K562 (cell line): ENCODE measurements around the gene HDAC6. TPM values are rescaled to one million over a fixed set of nuclear protein-coding genes. Genes with fewer than 3 reads are reported as not detected.

Experiments used
- CHCHD3 ChIP-seq: fragments of 250-450 bp; sonication (Bioruptor Pico); IDR thresholded peaks from 2 replicates; pipeline ENCODE4 v2.1.2; 2022; ENCODE audit warnings: mild to moderate bottlenecking
- CXXC5 ChIP-seq: fragments of 250-450 bp; sonication (Bioruptor Pico); IDR thresholded peaks from 2 replicates; pipeline ENCODE4 v1.8.0; 2022; ENCODE audit warnings: inconsistent platforms, mild to moderate bottlenecking, moderate library complexity
- ELF4 ChIP-seq: fragments of 450-650 bp; formaldehyde crosslinking; IDR thresholded peaks from 2 replicates; pipeline ENCODE4 v1.4.0; 2022; ENCODE audit warnings: missing genetic modification characterization
- EP300 ChIP-seq: IDR thresholded peaks from 2 replicates; pipeline ENCODE4 v1.6.1; 2012; ENCODE audit warnings: low read length, improper control_type of control experiment
- FOXP1 ChIP-seq: sonication (generic); formaldehyde crosslinking; IDR thresholded peaks from 2 replicates; pipeline ENCODE4 v1.8.0; 2022; ENCODE audit warnings: mild to moderate bottlenecking, missing genetic modification reagents
- GTF2E2 ChIP-seq: fragments of 200-800 bp; sonication (Bioruptor generic); IDR thresholded peaks from 2 replicates; pipeline ENCODE4 v1.6.1; 2016; ENCODE audit warnings: missing genetic modification characterization, missing compliant biosample characterization
- HDAC1 ChIP-seq, 2 experiments: fragments of 450-650 bp; IDR thresholded peaks; 2 replicates each; pipeline ENCODE4 v1.6.1; 2016 to 2017; ENCODE audit warnings: inconsistent platforms in 1 of 2, mild to moderate bottlenecking in 1 of 2, moderate library complexity in 1 of 2
- KDM4B ChIP-seq, 2 experiments: fragments of 450-650 bp in 1 of 2; sonication (generic) in 1 of 2; IDR thresholded peaks; 2 replicates each; pipeline ENCODE4 v1.6.1; 2016 to 2017; ENCODE audit warnings: borderline replicate concordance in 2 of 2, antibody characterized with exemption in 1 of 2, low read depth in 1 of 2, mild to moderate bottlenecking in 1 of 2
- KLF16 ChIP-seq: IDR thresholded peaks from 2 replicates; pipeline ENCODE4 v1.6.1; 2016; ENCODE audit warnings: antibody characterized with exemption
- NFE2 ChIP-seq: IDR thresholded peaks from 2 replicates; pipeline ENCODE4 v1.6.1; 2014; ENCODE audit warnings: antibody characterized with exemption, low read depth
- NFE2L1 ChIP-seq: fragments of 450-650 bp; IDR thresholded peaks from 2 replicates; pipeline ENCODE4 v1.6.1; 2016; ENCODE audit warnings: missing genetic modification characterization, low read depth, mild to moderate bottlenecking, missing compliant biosample characterization, moderate library complexity, borderline replicate concordance
- NFIC ChIP-seq: fragments of 450-650 bp; IDR thresholded peaks from 2 replicates; pipeline ENCODE4 v1.6.1; 2017; ENCODE audit warnings: mild to moderate bottlenecking, inconsistent platforms
- NUFIP1 ChIP-seq: fragments of 450-650 bp; IDR thresholded peaks from 2 replicates; pipeline ENCODE4 v1.6.1; 2018; ENCODE audit not compliant: partially characterized antibody
- OTX1 ChIP-seq: fragments of 450-650 bp; formaldehyde crosslinking; IDR thresholded peaks from 2 replicates; pipeline ENCODE4 v1.4.0; 2022; ENCODE audit warnings: mild to moderate bottlenecking
- PCBP2 ChIP-seq: fragments of 200-400 bp; formaldehyde crosslinking; IDR thresholded peaks from 2 replicates; pipeline ENCODE4 v1.6.1; 2018; ENCODE audit warnings: low read length, low read depth, mild to moderate bottlenecking, moderate library complexity; ENCODE audit not compliant: poor library complexity, severe bottlenecking
- POLR3A ChIP-seq: IDR thresholded peaks from 2 replicates; pipeline ENCODE4 v1.6.1; 2011; ENCODE audit warnings: borderline replicate concordance, mild to moderate bottlenecking, moderate library complexity; ENCODE audit not compliant: insufficient read length, insufficient read depth; ENCODE audit errors: extremely low read depth
- POLR3G ChIP-seq: IDR thresholded peaks from 2 replicates; pipeline ENCODE4 v1.6.1; 2011; ENCODE audit not compliant: insufficient read length, insufficient replicate concordance; ENCODE audit errors: extremely low read depth
- TARDBP ChIP-seq: fragments of 450-650 bp; IDR thresholded peaks from 2 replicates; pipeline ENCODE4 v1.6.1; 2016
- TBL1XR1 ChIP-seq, 2 experiments: IDR thresholded peaks; 2 replicates each; pipeline ENCODE4 v1.6.1; 2012; ENCODE audit warnings: improper control_type of control experiment in 2 of 2, low read length in 2 of 2, mild to moderate bottlenecking in 1 of 2
- XRCC4 ChIP-seq: IDR thresholded peaks from one replicate; pipeline ENCODE4 v1.6.1; 2011; ENCODE audit not compliant: insufficient read depth, insufficient read length; ENCODE audit errors: extremely low read depth
- polyA plus RNA-seq, 8 experiments: library from polyadenylated mRNA; depleted of rRNA in 4 of 8; stranded (reverse) in 5 of 8; unstranded in 3 of 8; fragments of >200 nt; fragmentation: Nextera tagmentation in 2 of 8; fragmentation: Illumina TruSeq in 1 of 8; extraction: Ambion mirVana in 2 of 8; extraction: Trizol in 1 of 8; gene quantifications; 2 replicates each; pipeline versions ENCODE4 v1.2.1 to v1.2.3, GENCODE V29; 2011 to 2014; ENCODE audit warnings: inconsistent platforms in 1 of 8, missing spikeins in 1 of 8
- total RNA-seq, 7 experiments: library from RNA; depleted of rRNA in 6 of 7; stranded (reverse); fragments of >200 nt in 6 of 7; fragmentation: Illumina TruSeq in 2 of 7; extraction: Trizol in 2 of 7; gene quantifications; 2 replicates each; pipeline versions ENCODE4 v1.2.1 to v1.2.3, GENCODE V29; 2011 to 2021; ENCODE audit warnings: low replicate concordance in 1 of 7
- TF ChIP-seq, protein P1 (sequence below): fragments of 450-650 bp; IDR thresholded peaks from 2 replicates; pipeline ENCODE4 v1.6.1; 2016; ENCODE audit warnings: borderline replicate concordance
- TF ChIP-seq, protein P2 (sequence below): fragments of 450-650 bp; formaldehyde crosslinking; IDR thresholded peaks from 2 replicates; pipeline ENCODE4 v1.4.0; 2020; ENCODE audit warnings: mild to moderate bottlenecking
- TF ChIP-seq, protein P3 (sequence below): fragments of 250-450 bp; sonication (Bioruptor Pico); IDR thresholded peaks from 2 replicates; pipeline ENCODE4 v1.9.0; 2021; ENCODE audit warnings: mild to moderate bottlenecking
- TF ChIP-seq, protein P4 (sequence below): fragments of 250-450 bp; sonication (Bioruptor Pico); IDR thresholded peaks from 2 replicates; pipeline ENCODE4 v1.6.1; 2021; ENCODE audit warnings: mild to moderate bottlenecking
- TF ChIP-seq, protein P5 (sequence below): sonication (generic); formaldehyde crosslinking; IDR thresholded peaks from 2 replicates; pipeline ENCODE4 v1.8.1; 2023; ENCODE audit warnings: mild to moderate bottlenecking, missing genetic modification reagents, moderate library complexity

Gene HDAC6
- total and polyA plus RNA-seq, 9 of the 15 experiments (the other 6 are each of a cell fraction or from before 2014, with no cell fraction given), result 29.9 to 101 (median 71.2) TPM

DNA sequence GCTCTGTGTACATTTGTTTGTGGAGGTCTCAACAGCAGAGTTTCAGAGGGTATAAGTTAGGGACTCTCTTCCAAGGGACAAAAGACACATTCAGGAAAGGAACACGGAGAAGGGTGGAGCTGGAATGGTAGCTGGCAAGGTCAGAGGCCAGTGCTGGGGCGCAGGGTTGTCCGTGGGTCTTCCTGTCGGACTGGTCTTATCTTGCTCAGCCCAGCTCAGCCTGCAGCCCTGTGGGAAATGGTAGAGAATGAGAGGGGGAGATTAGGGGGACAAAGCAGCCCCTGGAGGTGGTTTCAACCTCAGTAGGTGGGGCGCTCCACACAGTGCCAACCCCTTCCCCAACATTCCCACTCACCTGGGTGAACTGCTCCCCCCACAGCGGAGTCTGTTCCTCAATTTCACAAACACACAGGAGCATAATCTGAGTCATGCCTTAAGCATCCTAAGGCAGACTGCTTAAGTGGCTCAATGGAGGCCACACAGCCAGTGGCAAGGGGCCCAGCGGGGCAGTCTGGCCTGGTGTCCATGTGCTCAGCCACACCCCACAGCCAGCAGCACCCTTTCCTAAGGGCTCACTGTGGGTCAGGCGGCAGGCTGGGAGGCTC is 6.9 kb upstream of the HDAC6 start (continued):
- no peak for TF ChIP-seq XRCC4
- peak; percentile 18; the same call in 1 of the 2 replicates for TF ChIP-seq NFIC
- TF ChIP-seq KLF16, result 0 out of 2 replicates have a peak, but pooled peaks have one; percentile 49
- TF ChIP-seq, protein P1, sequence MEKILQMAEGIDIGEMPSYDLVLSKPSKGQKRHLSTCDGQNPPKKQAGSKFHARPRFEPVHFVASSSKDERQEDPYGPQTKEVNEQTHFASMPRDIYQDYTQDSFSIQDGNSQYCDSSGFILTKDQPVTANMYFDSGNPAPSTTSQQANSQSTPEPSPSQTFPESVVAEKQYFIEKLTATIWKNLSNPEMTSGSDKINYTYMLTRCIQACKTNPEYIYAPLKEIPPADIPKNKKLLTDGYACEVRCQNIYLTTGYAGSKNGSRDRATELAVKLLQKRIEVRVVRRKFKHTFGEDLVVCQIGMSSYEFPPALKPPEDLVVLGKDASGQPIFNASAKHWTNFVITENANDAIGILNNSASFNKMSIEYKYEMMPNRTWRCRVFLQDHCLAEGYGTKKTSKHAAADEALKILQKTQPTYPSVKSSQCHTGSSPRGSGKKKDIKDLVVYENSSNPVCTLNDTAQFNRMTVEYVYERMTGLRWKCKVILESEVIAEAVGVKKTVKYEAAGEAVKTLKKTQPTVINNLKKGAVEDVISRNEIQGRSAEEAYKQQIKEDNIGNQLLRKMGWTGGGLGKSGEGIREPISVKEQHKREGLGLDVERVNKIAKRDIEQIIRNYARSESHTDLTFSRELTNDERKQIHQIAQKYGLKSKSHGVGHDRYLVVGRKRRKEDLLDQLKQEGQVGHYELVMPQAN, result no peak
- no peak for TF ChIP-seq TBL1XR1 (IDR thresholded peaks at IDR 0.05; ENCODE audit: low read length in 2 of 2)
- TF ChIP-seq GTF2E2 (tag), result no peak
- no peak for TF ChIP-seq HDAC1 (IDR thresholded peaks at IDR 0.05)
- no peak for TF ChIP-seq PCBP2
- TF ChIP-seq, protein P2, sequence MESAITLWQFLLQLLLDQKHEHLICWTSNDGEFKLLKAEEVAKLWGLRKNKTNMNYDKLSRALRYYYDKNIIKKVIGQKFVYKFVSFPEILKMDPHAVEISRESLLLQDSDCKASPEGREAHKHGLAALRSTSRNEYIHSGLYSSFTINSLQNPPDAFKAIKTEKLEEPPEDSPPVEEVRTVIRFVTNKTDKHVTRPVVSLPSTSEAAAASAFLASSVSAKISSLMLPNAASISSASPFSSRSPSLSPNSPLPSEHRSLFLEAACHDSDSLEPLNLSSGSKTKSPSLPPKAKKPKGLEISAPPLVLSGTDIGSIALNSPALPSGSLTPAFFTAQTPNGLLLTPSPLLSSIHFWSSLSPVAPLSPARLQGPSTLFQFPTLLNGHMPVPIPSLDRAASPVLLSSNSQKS (CRISPR knock-in tag), result no peak
- TF ChIP-seq, protein P3, sequence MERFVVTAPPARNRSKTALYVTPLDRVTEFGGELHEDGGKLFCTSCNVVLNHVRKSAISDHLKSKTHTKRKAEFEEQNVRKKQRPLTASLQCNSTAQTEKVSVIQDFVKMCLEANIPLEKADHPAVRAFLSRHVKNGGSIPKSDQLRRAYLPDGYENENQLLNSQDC (CRISPR knock-in tag), result no peak
- TF ChIP-seq CXXC5 (CRISPR knock-in tag), result no peak
- TF ChIP-seq NFE2L1 (tag), result no peak
- no peak for TF ChIP-seq POLR3A
- 0 out of 2 replicates have a peak, but pooled peaks have one; percentile 16 for TF ChIP-seq TARDBP
- TF ChIP-seq EP300, result peak; percentile 44; the same call in 1 of the 2 replicates
- TF ChIP-seq, protein P4, sequence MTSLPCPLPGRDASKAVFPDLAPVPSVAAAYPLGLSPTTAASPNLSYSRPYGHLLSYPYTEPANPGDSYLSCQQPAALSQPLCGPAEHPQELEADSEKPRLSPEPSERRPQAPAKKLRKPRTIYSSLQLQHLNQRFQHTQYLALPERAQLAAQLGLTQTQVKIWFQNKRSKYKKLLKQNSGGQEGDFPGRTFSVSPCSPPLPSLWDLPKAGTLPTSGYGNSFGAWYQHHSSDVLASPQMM (CRISPR knock-in tag), result no peak
- TF ChIP-seq POLR3G, result no peak
- TF ChIP-seq CHCHD3 (CRISPR knock-in tag), result no peak
- TF ChIP-seq OTX1, result no peak
- TF ChIP-seq ELF4 (CRISPR knock-in tag), result no peak; the same call in 1 of the 2 replicates
- no peak for TF ChIP-seq FOXP1 (CRISPR knock-in tag)
- no peak for TF ChIP-seq KDM4B (IDR thresholded peaks at IDR 0.05; ENCODE audit: borderline replicate concordance in 2 of 2, low read depth in 1 of 2)
- no peak for TF ChIP-seq NUFIP1
- TF ChIP-seq, protein P5, sequence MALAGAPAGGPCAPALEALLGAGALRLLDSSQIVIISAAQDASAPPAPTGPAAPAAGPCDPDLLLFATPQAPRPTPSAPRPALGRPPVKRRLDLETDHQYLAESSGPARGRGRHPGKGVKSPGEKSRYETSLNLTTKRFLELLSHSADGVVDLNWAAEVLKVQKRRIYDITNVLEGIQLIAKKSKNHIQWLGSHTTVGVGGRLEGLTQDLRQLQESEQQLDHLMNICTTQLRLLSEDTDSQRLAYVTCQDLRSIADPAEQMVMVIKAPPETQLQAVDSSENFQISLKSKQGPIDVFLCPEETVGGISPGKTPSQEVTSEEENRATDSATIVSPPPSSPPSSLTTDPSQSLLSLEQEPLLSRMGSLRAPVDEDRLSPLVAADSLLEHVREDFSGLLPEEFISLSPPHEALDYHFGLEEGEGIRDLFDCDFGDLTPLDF, result no peak
- 0 out of 2 replicates have a peak, but pooled peaks have one; percentile 26 for TF ChIP-seq NFE2
